ENCODE measurements around the gene THYN1.

Gene THYN1

DNA sequence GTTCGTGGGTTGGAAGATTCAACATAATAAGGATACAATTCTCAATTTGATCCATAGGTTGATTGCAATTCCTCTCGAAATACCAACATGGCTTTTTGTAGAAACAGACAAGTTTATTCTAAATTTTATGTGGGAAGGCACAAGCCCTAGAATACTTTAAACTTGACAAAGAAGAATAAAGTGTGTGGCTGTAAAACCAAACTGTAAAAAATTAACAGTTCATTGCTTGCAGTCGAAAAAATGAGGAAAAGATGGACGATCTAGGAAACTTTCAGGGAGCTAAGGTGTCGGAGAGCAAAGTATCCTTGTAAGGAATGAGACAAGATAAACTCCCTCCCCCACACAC lies 22.0 kb upstream of the THYN1 start:
- H3K4me2 ChIP-seq (ENCODE audit: low read length): no peak overlapping the region
- H2AFZ ChIP-seq: no peak overlapping the region
- H3K27ac ChIP-seq: no peak overlapping the region
- no peak overlapping the region for H3K9ac ChIP-seq
- H3K9me3 ChIP-seq (ENCODE audit: control insufficient read depth, low read length): no peaks in the 10 kb centered on the region
- H3K79me2 ChIP-seq: no peaks in the 10 kb centered on the region
- no peak overlapping the region for H3K4me3 ChIP-seq (ENCODE audit: low read depth, low read length)
- H3K4me1 ChIP-seq: no peaks in the 10 kb centered on the region
- TF ChIP-seq, protein P1, sequence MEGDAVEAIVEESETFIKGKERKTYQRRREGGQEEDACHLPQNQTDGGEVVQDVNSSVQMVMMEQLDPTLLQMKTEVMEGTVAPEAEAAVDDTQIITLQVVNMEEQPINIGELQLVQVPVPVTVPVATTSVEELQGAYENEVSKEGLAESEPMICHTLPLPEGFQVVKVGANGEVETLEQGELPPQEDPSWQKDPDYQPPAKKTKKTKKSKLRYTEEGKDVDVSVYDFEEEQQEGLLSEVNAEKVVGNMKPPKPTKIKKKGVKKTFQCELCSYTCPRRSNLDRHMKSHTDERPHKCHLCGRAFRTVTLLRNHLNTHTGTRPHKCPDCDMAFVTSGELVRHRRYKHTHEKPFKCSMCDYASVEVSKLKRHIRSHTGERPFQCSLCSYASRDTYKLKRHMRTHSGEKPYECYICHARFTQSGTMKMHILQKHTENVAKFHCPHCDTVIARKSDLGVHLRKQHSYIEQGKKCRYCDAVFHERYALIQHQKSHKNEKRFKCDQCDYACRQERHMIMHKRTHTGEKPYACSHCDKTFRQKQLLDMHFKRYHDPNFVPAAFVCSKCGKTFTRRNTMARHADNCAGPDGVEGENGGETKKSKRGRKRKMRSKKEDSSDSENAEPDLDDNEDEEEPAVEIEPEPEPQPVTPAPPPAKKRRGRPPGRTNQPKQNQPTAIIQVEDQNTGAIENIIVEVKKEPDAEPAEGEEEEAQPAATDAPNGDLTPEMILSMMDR (IDR thresholded peaks at IDR 0.05): no peak
- no peaks in the 10 kb centered on the region for H3K27me3 ChIP-seq (ENCODE audit: control insufficient read depth, insufficient read depth, low read length)
- no peaks in the 10 kb centered on the region for H3K36me3 ChIP-seq (ENCODE audit: control insufficient read depth, insufficient read depth, low read length)

DNA sequence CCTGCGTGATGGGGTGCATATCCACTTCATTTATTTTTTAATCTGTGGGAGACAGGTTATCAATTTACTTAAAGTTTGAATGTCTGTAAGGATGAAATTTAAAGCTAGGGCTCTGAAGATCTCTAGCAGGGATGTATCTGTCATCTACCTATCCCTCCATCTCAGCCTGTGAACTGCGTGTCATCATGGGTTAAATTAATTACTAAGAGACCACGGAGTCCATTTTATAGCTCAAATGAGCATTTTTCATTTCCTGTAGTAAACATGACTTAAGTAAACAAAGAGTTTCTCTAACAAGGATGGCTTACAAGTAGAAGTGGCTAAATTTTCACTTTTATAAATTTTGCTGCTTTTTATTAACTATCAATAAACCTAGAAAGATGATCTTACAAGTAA lies 20.2 kb upstream of the THYN1 start:
- Histone ChIP-seq H3K79me2 (no peaks in the 10 kb centered on the region), H3K9ac (no peak overlapping the region), H3K4me2 (ENCODE audit: low read length) (no peak overlapping the region), H2AFZ (no peak overlapping the region), H3K27ac (no peak overlapping the region), H3K9me3 (ENCODE audit: control insufficient read depth, low read length) (no peaks in the 10 kb centered on the region), H3K4me1 (no peaks in the 10 kb centered on the region), H3K4me3 (ENCODE audit: low read depth, low read length) (no peak overlapping the region), H3K36me3 (ENCODE audit: control insufficient read depth, insufficient read depth, low read length) (no peaks in the 10 kb centered on the region), H3K27me3 (ENCODE audit: control insufficient read depth, insufficient read depth, low read length) (no peaks in the 10 kb centered on the region)
- TF ChIP-seq, protein P1 (IDR thresholded peaks at IDR 0.05): no peak

DNA sequence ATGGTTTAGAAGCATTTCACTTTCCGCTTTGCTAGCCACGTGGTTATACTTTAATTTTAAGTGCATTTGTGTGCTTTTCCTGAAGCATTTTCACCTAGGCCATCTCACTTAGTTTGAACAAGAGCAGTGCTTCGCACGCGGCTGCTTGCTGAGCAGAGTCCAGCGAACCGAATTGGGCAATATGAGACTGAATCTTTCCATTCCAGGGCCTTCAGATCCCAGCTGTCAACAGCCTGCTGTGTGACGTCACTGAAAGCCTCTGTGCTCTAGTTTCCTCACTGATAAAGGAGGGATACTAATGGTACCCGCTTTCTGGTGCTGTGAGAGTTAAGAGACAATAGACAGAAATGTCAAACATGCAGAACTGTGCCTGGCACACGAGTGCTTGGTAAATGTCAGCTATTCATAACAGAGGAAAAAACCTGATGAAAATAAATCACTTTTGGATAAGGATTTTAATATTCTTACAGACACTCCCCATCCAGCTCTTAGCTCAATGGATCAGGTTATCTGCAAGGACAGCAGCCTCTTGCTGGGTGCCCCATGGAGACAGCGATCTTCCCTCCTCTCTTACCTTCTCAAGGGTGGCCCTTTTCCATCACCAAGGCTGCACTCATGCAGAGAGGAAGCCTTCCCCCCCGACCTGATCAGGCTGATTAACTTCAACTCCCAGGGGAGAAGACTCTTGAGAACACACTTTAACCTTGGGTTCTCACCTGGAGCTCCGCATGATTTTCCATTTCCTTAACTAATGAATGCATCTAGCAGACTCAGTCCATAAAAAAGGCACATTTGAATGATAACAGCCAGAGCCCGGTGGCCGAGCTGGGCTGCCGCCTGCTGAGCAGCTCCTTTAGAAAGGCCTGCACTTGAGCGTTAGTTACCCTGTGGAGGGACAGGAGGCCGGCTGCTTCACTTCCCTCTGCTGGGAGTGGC lies 19.5 kb upstream of the THYN1 start:
- Histone ChIP-seq H3K36me3 (ENCODE audit: control insufficient read depth, insufficient read depth, low read length) (no peaks in the 10 kb centered on the region), H3K9ac (no peak overlapping the region), H3K27me3 (ENCODE audit: control insufficient read depth, insufficient read depth, low read length) (no peaks in the 10 kb centered on the region), H3K4me2 (ENCODE audit: low read length) (no peak overlapping the region), H2AFZ (no peak overlapping the region), H3K4me3 (ENCODE audit: low read depth, low read length) (no peak overlapping the region), H3K79me2 (no peaks in the 10 kb centered on the region), H3K27ac (no peak overlapping the region), H3K9me3 (ENCODE audit: control insufficient read depth, low read length) (no peaks in the 10 kb centered on the region), H3K4me1 (no peaks in the 10 kb centered on the region)
- TF ChIP-seq, protein P1 (IDR thresholded peaks at IDR 0.05): no peak

DNA sequence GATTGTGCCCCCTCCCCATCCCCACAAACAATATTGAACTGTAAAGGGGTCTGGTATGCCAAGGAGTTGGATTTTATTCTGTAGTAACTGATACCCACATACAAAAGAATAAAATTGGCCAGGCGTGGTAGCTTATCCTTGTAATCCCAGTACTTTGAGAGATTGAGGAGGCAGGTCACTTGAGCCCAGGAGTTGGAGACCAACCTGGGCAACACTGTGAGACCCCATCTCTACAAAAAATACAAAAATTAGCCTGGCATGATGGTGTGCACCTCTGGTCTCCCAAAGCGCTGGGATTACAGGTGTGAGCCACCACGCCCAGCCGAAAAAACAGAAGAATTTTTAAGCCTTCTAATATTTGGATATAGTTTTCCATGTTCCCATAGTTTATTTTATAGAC lies 18.8 kb upstream of the THYN1 start:
- no peaks in the 10 kb centered on the region for H3K79me2 ChIP-seq
- no peak overlapping the region for H2AFZ ChIP-seq
- no peaks in the 10 kb centered on the region for H3K27me3 ChIP-seq (ENCODE audit: control insufficient read depth, insufficient read depth, low read length)
- no peaks in the 10 kb centered on the region for H3K4me1 ChIP-seq
- no peaks in the 10 kb centered on the region for H3K36me3 ChIP-seq (ENCODE audit: control insufficient read depth, insufficient read depth, low read length)
- no peaks in the 10 kb centered on the region for H3K9me3 ChIP-seq (ENCODE audit: control insufficient read depth, low read length)
- H3K4me3 ChIP-seq (ENCODE audit: low read depth, low read length): no peak overlapping the region
- TF ChIP-seq, protein P1 (IDR thresholded peaks at IDR 0.05): no peak
- H3K9ac ChIP-seq: no peak overlapping the region
- H3K27ac ChIP-seq: no peak overlapping the region
- no peak overlapping the region for H3K4me2 ChIP-seq (ENCODE audit: low read length)

DNA sequence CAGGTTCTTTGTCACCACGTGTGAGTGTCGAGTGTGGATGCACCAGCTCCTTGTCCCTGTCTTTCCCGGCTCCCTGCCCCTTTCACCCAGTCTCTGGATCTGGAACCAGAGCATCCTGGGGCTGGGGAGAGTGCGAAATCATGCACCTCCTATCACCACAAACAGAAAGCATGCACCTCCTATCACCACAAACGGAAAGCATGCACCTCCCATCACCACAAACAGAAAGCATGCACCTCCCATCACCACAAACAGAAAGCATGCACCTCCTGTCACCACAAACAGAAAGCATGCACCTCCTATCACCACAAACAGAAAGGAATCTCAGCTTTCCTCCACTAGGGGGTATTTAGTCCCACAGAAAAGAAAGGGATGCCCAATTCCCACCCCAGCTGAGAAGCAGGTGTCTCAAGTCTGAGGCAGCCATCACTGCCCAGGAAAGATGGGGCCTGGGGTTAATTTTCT lies 17.1 kb upstream of the THYN1 start:
- Histone ChIP-seq H3K79me2 (no peaks in the 10 kb centered on the region), H3K4me3 (ENCODE audit: low read depth, low read length) (no peak overlapping the region), H3K4me1 (no peaks in the 10 kb centered on the region), H3K36me3 (ENCODE audit: control insufficient read depth, insufficient read depth, low read length) (no peaks in the 10 kb centered on the region), H3K27me3 (ENCODE audit: control insufficient read depth, insufficient read depth, low read length) (no peaks in the 10 kb centered on the region), H3K4me2 (ENCODE audit: low read length) (no peak overlapping the region), H2AFZ (no peak overlapping the region), H3K9ac (no peak overlapping the region), H3K27ac (no peak overlapping the region), H3K9me3 (ENCODE audit: control insufficient read depth, low read length) (no peaks in the 10 kb centered on the region)
- TF ChIP-seq, protein P1 (IDR thresholded peaks at IDR 0.05): no peak
